Measurements from ENCODE around the gene E2F1. TPM values are rescaled to one million over a fixed set of nuclear protein-coding genes. Genes with fewer than 3 reads are reported as not detected.

Gene E2F1
- total and polyA plus RNA-seq, 2 experiments from 2014 or later: 12.1 to 42.6 TPM

GRCh38 chr20:33689973-33690372 is 3.8 kb upstream of the E2F1 start (continued):
- no peak for TF ChIP-seq CTCF (conservative IDR thresholded peaks at IDR 0.05; ENCODE audit: low read depth in 2 of 2)

GRCh38 chr20:33689493-33689892 is 3.3 kb upstream of the E2F1 start:
- peaks cover 12% of the 10 kb centered on the region for H3K79me2 ChIP-seq (replicated peaks; ENCODE audit: insufficient read depth)
- Mint-ChIP-seq H3K4me3 (no peak overlapping the region), H3K27me3 (ENCODE audit: insufficient read depth, low read depth, poor library complexity) (peaks cover 21% of the 10 kb centered on the region), H3K27ac (no peak overlapping the region), H3K9me3 (no peaks in the 10 kb centered on the region), H3K36me3 (ENCODE audit: low read depth) (no peaks in the 10 kb centered on the region), H3K4me1 (peaks cover 29% of the 10 kb centered on the region)
- DNase-seq (ENCODE audit: low spot score) (no peak), ATAC-seq (no peak)
- H3K4me2 ChIP-seq: no peak overlapping the region
- TF ChIP-seq NANOG (IDR thresholded peaks at IDR 0.05; ENCODE audit: borderline replicate concordance) (no peak), CREB1 (CRISPR knock-in tag; IDR thresholded peaks at IDR 0.05; ENCODE audit: low read depth) (no peak), ETS1 (IDR thresholded peaks at IDR 0.05) (no peak), POLR2AphosphoS5 (IDR thresholded peaks at IDR 0.05; ENCODE audit: low read depth) (no peak), STAT1 (IDR thresholded peaks at IDR 0.05; ENCODE audit: unreplicated experiment) (no peak)
- peaks cover 7% of the 10 kb centered on the region; the same call in 1 of the 2 replicates for H4K20me1 ChIP-seq (replicated peaks; ENCODE audit: insufficient read depth)
- no peak overlapping the region for H2AFZ ChIP-seq
- no peaks in the 10 kb centered on the region for H3K9me2 ChIP-seq (ENCODE audit: insufficient read depth)
- H3F3A ChIP-seq (replicated peaks; ENCODE audit: low read depth): 0 out of 2 replicates have a peak, but pooled peaks cover 2% of the 10 kb centered on the region
- no peaks in the 10 kb centered on the region for H3K27me3 ChIP-seq (ENCODE audit: insufficient read depth)
- H3K27ac ChIP-seq (ENCODE audit: low read depth): no peak overlapping the region
- peaks cover 11% of the 10 kb centered on the region for H3K4me1 ChIP-seq (ENCODE audit: insufficient read depth)
- no peak overlapping the region for H3K4me3 ChIP-seq
- no peaks in the 10 kb centered on the region for H3K36me3 ChIP-seq (ENCODE audit: insufficient read depth)

GRCh38 chr20:33688938-33689424 is 2.8 kb upstream of the E2F1 start:
- Mint-ChIP-seq H3K4me1 (peaks cover 29% of the 10 kb centered on the region), H3K4me3 (no peak overlapping the region), H3K36me3 (ENCODE audit: low read depth) (no peaks in the 10 kb centered on the region), H3K27me3 (ENCODE audit: insufficient read depth, low read depth, poor library complexity) (peaks cover 21% of the 10 kb centered on the region), H3K27ac (no peak overlapping the region), H3K9me3 (no peaks in the 10 kb centered on the region)
- H3F3A ChIP-seq (replicated peaks; ENCODE audit: low read depth): 0 out of 2 replicates have a peak, but pooled peaks cover 2% of the 10 kb centered on the region
- no peak overlapping the region for H3K4me3 ChIP-seq
- H2AFZ ChIP-seq: no peak overlapping the region
- no peaks in the 10 kb centered on the region for H3K36me3 ChIP-seq (ENCODE audit: insufficient read depth)
- DNase-seq (ENCODE audit: low spot score): no peak
- no peak overlapping the region for H3K27ac ChIP-seq (ENCODE audit: low read depth)
- H3K4me2 ChIP-seq: no peak overlapping the region
- no peak for ATAC-seq
- H3K79me2 ChIP-seq (replicated peaks; ENCODE audit: insufficient read depth): peaks cover 17% of the 10 kb centered on the region
- peaks cover 16% of the 10 kb centered on the region for H3K4me1 ChIP-seq (ENCODE audit: insufficient read depth)
- peaks cover 9% of the 10 kb centered on the region; the same call in 1 of the 2 replicates for H4K20me1 ChIP-seq (replicated peaks; ENCODE audit: insufficient read depth)
- no peaks in the 10 kb centered on the region for H3K27me3 ChIP-seq (ENCODE audit: insufficient read depth)
- no peaks in the 10 kb centered on the region for H3K9me2 ChIP-seq (ENCODE audit: insufficient read depth)
- no peak for TF ChIP-seq ZNF462 (CRISPR knock-in tag; IDR thresholded peaks at IDR 0.05)
- no peak for TF ChIP-seq EZH2phosphoT487 (IDR thresholded peaks at IDR 0.05; ENCODE audit: unreplicated experiment)
- TF ChIP-seq CREB1 (CRISPR knock-in tag; IDR thresholded peaks at IDR 0.05; ENCODE audit: low read depth): no peak
- no peak for TF ChIP-seq ZNF331 (CRISPR knock-in tag; IDR thresholded peaks at IDR 0.05; ENCODE audit: low read depth)
